ENCODE measurements around the gene ZNF521.

Gene ZNF521

GRCh38 chr18:25223899-25224886 is 127.8 kb downstream of the ZNF521 start:
- H3K9ac ChIP-seq (ENCODE audit: low read length), result no peak overlapping the region
- no peaks in the 10 kb centered on the region for H3K27me3 ChIP-seq (ENCODE audit: control insufficient read depth, insufficient read depth, low read length)
- H3K4me3 ChIP-seq (ENCODE audit: low read length), result no peak overlapping the region
- no peaks in the 10 kb centered on the region for H3K4me1 ChIP-seq (ENCODE audit: control insufficient read depth, insufficient read depth, low read length)
- H3K27ac ChIP-seq (ENCODE audit: low read depth, low read length), result no peak overlapping the region
- no peaks in the 10 kb centered on the region for H3K36me3 ChIP-seq (ENCODE audit: control insufficient read depth, insufficient read depth, low read length)

GRCh38 chr18:25223211-25223610 is 128.8 kb downstream of the ZNF521 start:
- H3K36me3 ChIP-seq (ENCODE audit: control insufficient read depth, insufficient read depth, low read length), result no peaks in the 10 kb centered on the region
- H3K9ac ChIP-seq (ENCODE audit: low read length), result no peak overlapping the region
- H3K4me3 ChIP-seq (ENCODE audit: low read length), result no peak overlapping the region
- no peaks in the 10 kb centered on the region for H3K4me1 ChIP-seq (ENCODE audit: control insufficient read depth, insufficient read depth, low read length)
- no peak overlapping the region for H3K27ac ChIP-seq (ENCODE audit: low read depth, low read length)
- no peaks in the 10 kb centered on the region for H3K27me3 ChIP-seq (ENCODE audit: control insufficient read depth, insufficient read depth, low read length)

GRCh38 chr18:25222648-25223047 is 129.3 kb downstream of the ZNF521 start:
- H3K36me3 ChIP-seq (ENCODE audit: control insufficient read depth, insufficient read depth, low read length), result no peaks in the 10 kb centered on the region
- H3K27ac ChIP-seq (ENCODE audit: low read depth, low read length), result no peak overlapping the region
- H3K4me1 ChIP-seq (ENCODE audit: control insufficient read depth, insufficient read depth, low read length), result no peaks in the 10 kb centered on the region
- H3K9ac ChIP-seq (ENCODE audit: low read length), result no peak overlapping the region
- H3K4me3 ChIP-seq (ENCODE audit: low read length), result no peak overlapping the region
- H3K27me3 ChIP-seq (ENCODE audit: control insufficient read depth, insufficient read depth, low read length), result no peaks in the 10 kb centered on the region

- no peaks in the 10 kb centered on the region for H3K36me3 ChIP-seq (ENCODE audit: control insufficient read depth, insufficient read depth, low read length)
- no peaks in the 10 kb centered on the region for H3K4me1 ChIP-seq (ENCODE audit: control insufficient read depth, insufficient read depth, low read length)
- H3K4me3 ChIP-seq (ENCODE audit: low read length), result no peak overlapping the region
- H3K27me3 ChIP-seq (ENCODE audit: control insufficient read depth, insufficient read depth, low read length), result no peaks in the 10 kb centered on the region
- H3K27ac ChIP-seq (ENCODE audit: low read depth, low read length), result no peak overlapping the region
- no peak overlapping the region for H3K9ac ChIP-seq (ENCODE audit: low read length)
Observed at GRCh38 chr18:25210622-25211021, 141.3 kb downstream of the ZNF521 start.

- no peaks in the 10 kb centered on the region for H3K36me3 ChIP-seq (ENCODE audit: control insufficient read depth, insufficient read depth, low read length)
- H3K9ac ChIP-seq (ENCODE audit: low read length), result no peak overlapping the region
- no peaks in the 10 kb centered on the region for H3K27me3 ChIP-seq (ENCODE audit: control insufficient read depth, insufficient read depth, low read length)
- H3K27ac ChIP-seq (ENCODE audit: low read depth, low read length), result no peak overlapping the region
- no peaks in the 10 kb centered on the region for H3K4me1 ChIP-seq (ENCODE audit: control insufficient read depth, insufficient read depth, low read length)
- no peak overlapping the region for H3K4me3 ChIP-seq (ENCODE audit: low read length)
Observed at GRCh38 chr18:25192065-25192464, 159.9 kb downstream of the ZNF521 start.

GRCh38 chr18:25190472-25190871 is 161.5 kb downstream of the ZNF521 start:
- H3K4me1 ChIP-seq (ENCODE audit: control insufficient read depth, insufficient read depth, low read length), result no peaks in the 10 kb centered on the region
- no peaks in the 10 kb centered on the region for H3K36me3 ChIP-seq (ENCODE audit: control insufficient read depth, insufficient read depth, low read length)
- no peak overlapping the region for H3K9ac ChIP-seq (ENCODE audit: low read length)
- no peak overlapping the region for H3K27ac ChIP-seq (ENCODE audit: low read depth, low read length)
- H3K4me3 ChIP-seq (ENCODE audit: low read length), result no peak overlapping the region
- no peaks in the 10 kb centered on the region for H3K27me3 ChIP-seq (ENCODE audit: control insufficient read depth, insufficient read depth, low read length)

- H3K9ac ChIP-seq (ENCODE audit: low read length), result no peak overlapping the region
- no peak overlapping the region for H3K27ac ChIP-seq (ENCODE audit: low read depth, low read length)
- no peaks in the 10 kb centered on the region for H3K27me3 ChIP-seq (ENCODE audit: control insufficient read depth, insufficient read depth, low read length)
- H3K36me3 ChIP-seq (ENCODE audit: control insufficient read depth, insufficient read depth, low read length), result no peaks in the 10 kb centered on the region
- H3K4me3 ChIP-seq (ENCODE audit: low read length), result no peak overlapping the region
- no peaks in the 10 kb centered on the region for H3K4me1 ChIP-seq (ENCODE audit: control insufficient read depth, insufficient read depth, low read length)
Observed at GRCh38 chr18:25189391-25190185, 162.4 kb downstream of the ZNF521 start.

GRCh38 chr18:25187521-25188192 is 164.3 kb downstream of the ZNF521 start:
- no peaks in the 10 kb centered on the region for H3K4me1 ChIP-seq (ENCODE audit: control insufficient read depth, insufficient read depth, low read length)
- H3K4me3 ChIP-seq (ENCODE audit: low read length), result no peak overlapping the region
- no peak overlapping the region for H3K27ac ChIP-seq (ENCODE audit: low read depth, low read length)
- H3K36me3 ChIP-seq (ENCODE audit: control insufficient read depth, insufficient read depth, low read length), result no peaks in the 10 kb centered on the region
- H3K9ac ChIP-seq (ENCODE audit: low read length), result no peak overlapping the region
- no peaks in the 10 kb centered on the region for H3K27me3 ChIP-seq (ENCODE audit: control insufficient read depth, insufficient read depth, low read length)

GRCh38 chr18:25186871-25187270 is 165.1 kb downstream of the ZNF521 start:
- H3K27me3 ChIP-seq (ENCODE audit: control insufficient read depth, insufficient read depth, low read length), result no peaks in the 10 kb centered on the region
- H3K27ac ChIP-seq (ENCODE audit: low read depth, low read length), result no peak overlapping the region
- H3K4me1 ChIP-seq (ENCODE audit: control insufficient read depth, insufficient read depth, low read length), result no peaks in the 10 kb centered on the region
- H3K4me3 ChIP-seq (ENCODE audit: low read length), result no peak overlapping the region
- H3K36me3 ChIP-seq (ENCODE audit: control insufficient read depth, insufficient read depth, low read length), result no peaks in the 10 kb centered on the region
- no peak overlapping the region for H3K9ac ChIP-seq (ENCODE audit: low read length)

GRCh38 chr18:25181993-25182392 is 170.0 kb downstream of the ZNF521 start:
- no peak overlapping the region for H3K27ac ChIP-seq (ENCODE audit: low read depth, low read length)
- no peaks in the 10 kb centered on the region for H3K36me3 ChIP-seq (ENCODE audit: control insufficient read depth, insufficient read depth, low read length)
- no peak overlapping the region for H3K4me3 ChIP-seq (ENCODE audit: low read length)
- no peak overlapping the region for H3K9ac ChIP-seq (ENCODE audit: low read length)
- H3K4me1 ChIP-seq (ENCODE audit: control insufficient read depth, insufficient read depth, low read length), result no peaks in the 10 kb centered on the region
- H3K27me3 ChIP-seq (ENCODE audit: control insufficient read depth, insufficient read depth, low read length), result no peaks in the 10 kb centered on the region

- no peak overlapping the region for H3K27ac ChIP-seq (ENCODE audit: low read depth, low read length)
- no peak overlapping the region for H3K4me3 ChIP-seq (ENCODE audit: low read length)
- H3K27me3 ChIP-seq (ENCODE audit: control insufficient read depth, insufficient read depth, low read length), result no peaks in the 10 kb centered on the region
- H3K4me1 ChIP-seq (ENCODE audit: control insufficient read depth, insufficient read depth, low read length), result no peaks in the 10 kb centered on the region
- no peaks in the 10 kb centered on the region for H3K36me3 ChIP-seq (ENCODE audit: control insufficient read depth, insufficient read depth, low read length)
- H3K9ac ChIP-seq (ENCODE audit: low read length), result no peak overlapping the region
Observed at GRCh38 chr18:25181581-25181980, 170.4 kb downstream of the ZNF521 start.

GRCh38 chr18:25180973-25181548 is 170.9 kb downstream of the ZNF521 start:
- H3K27me3 ChIP-seq (ENCODE audit: control insufficient read depth, insufficient read depth, low read length), result no peaks in the 10 kb centered on the region
- H3K27ac ChIP-seq (ENCODE audit: low read depth, low read length), result no peak overlapping the region
- no peak overlapping the region for H3K9ac ChIP-seq (ENCODE audit: low read length)
- H3K4me1 ChIP-seq (ENCODE audit: control insufficient read depth, insufficient read depth, low read length), result no peaks in the 10 kb centered on the region
- H3K4me3 ChIP-seq (ENCODE audit: low read length), result no peak overlapping the region
- H3K36me3 ChIP-seq (ENCODE audit: control insufficient read depth, insufficient read depth, low read length), result no peaks in the 10 kb centered on the region
